ENCODE measurements around the gene CLK1.
"Not testable (repeated sequence)": the region's sequence is repeated elsewhere in the genome, so short reads cannot be mapped to it uniquely, and the experiment has no call there.

Gene CLK1

GRCh38 chr2:200864176-200865034, at the start of gene CLK1:
Gene CLK1 (minus strand): TSS chr2:200864658. CDS start chr2:200861862, 2,796 bp downstream.
- DNase-seq = peak; percentile 79

- DNase-seq = no peak
These were observed 49.2 kb upstream of the CLK1 start for GRCh38 chr2:200913654-200914053.

- no peak for DNase-seq
These were observed 45.5 kb upstream of the CLK1 start for GRCh38 chr2:200909958-200910357.

GRCh38 chr2:200905618-200906296, 41.3 kb upstream of the CLK1 start:
- peak; percentile 36 for DNase-seq

GRCh38 chr2:200901459-200902072, 37.1 kb upstream of the CLK1 start:
- peak; percentile 86 for DNase-seq

- DNase-seq = no peak
These were observed 35.0 kb upstream of the CLK1 start for GRCh38 chr2:200899482-200899881.

GRCh38 chr2:200888704-200889625, 24.5 kb upstream of the CLK1 start, which contains the start of the genes NIF3L1 and PPIL3:
Gene NIF3L1 (plus strand): TSS chr2:200889371. CDS start chr2:200891944, 2,573 bp downstream.
Gene PPIL3 (minus strand): TSS chr2:200889077. CDS start chr2:200887615, 1,462 bp downstream.
- peak; percentile 93 for DNase-seq

- DNase-seq = not testable (repeated sequence)
These were observed 17.3 kb upstream of the CLK1 start for GRCh38 chr2:200881715-200882249.

- DNase-seq = no peak
These were observed 13.9 kb upstream of the CLK1 start for GRCh38 chr2:200878289-200878880.

GRCh38 chr2:200877443-200877842, 13.0 kb upstream of the CLK1 start:
- no peak for DNase-seq

- DNase-seq = no peak
These were observed 9.1 kb upstream of the CLK1 start for GRCh38 chr2:200873560-200873959.

- no peak for DNase-seq
These were observed 6.7 kb upstream of the CLK1 start for GRCh38 chr2:200871151-200871550.

GRCh38 chr2:200869014-200869413, 4.6 kb upstream of the CLK1 start:
- DNase-seq = no peak

GRCh38 chr2:200863782-200864175, 679 bp downstream of the CLK1 start:
- DNase-seq = no peak

- peak; percentile 8 for DNase-seq
These were observed 1.9 kb downstream of the CLK1 start for GRCh38 chr2:200862532-200863000.

- DNase-seq = no peak
These were observed 2.8 kb downstream of the CLK1 start for GRCh38 chr2:200861617-200862155.

GRCh38 chr2:200860092-200860795, 4.2 kb downstream of the CLK1 start:
- no peak for DNase-seq

- no peak for DNase-seq
These were observed 7.7 kb downstream of the CLK1 start for GRCh38 chr2:200856806-200857205.

GRCh38 chr2:200852605-200853004, 11.9 kb downstream of the CLK1 start:
- no peak for DNase-seq

Data from NCI-H1105 treated with DMSO at 0.1 percent for 48 hours (cell line).